ENCODE data around the gene TSPYL4.

DNA sequence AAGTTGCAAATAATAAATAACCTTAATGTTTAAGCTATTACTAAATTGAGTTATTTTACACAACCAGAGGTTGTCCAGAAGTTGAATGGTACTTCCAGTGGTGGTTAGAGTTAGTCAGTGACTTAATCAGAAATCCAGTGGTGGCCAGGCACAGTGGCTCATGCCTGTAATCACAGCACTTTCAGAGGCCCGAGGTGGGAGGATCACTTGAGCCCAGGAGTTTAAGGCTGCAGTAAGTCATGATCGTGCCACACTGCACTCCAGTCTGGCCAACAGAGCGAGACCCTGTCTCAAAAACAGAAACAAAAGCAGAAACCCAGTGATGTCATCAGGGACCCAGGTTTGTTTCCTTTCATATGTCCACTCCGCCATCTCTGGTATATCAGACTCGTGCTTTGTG lies 35.0 kb downstream of the TSPYL4 start:
- TF ChIP-seq, protein P1, sequence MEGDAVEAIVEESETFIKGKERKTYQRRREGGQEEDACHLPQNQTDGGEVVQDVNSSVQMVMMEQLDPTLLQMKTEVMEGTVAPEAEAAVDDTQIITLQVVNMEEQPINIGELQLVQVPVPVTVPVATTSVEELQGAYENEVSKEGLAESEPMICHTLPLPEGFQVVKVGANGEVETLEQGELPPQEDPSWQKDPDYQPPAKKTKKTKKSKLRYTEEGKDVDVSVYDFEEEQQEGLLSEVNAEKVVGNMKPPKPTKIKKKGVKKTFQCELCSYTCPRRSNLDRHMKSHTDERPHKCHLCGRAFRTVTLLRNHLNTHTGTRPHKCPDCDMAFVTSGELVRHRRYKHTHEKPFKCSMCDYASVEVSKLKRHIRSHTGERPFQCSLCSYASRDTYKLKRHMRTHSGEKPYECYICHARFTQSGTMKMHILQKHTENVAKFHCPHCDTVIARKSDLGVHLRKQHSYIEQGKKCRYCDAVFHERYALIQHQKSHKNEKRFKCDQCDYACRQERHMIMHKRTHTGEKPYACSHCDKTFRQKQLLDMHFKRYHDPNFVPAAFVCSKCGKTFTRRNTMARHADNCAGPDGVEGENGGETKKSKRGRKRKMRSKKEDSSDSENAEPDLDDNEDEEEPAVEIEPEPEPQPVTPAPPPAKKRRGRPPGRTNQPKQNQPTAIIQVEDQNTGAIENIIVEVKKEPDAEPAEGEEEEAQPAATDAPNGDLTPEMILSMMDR (IDR thresholded peaks at IDR 0.05; ENCODE audit: extremely low read depth in 1 of 2, insufficient read depth in 1 of 2, low read depth in 1 of 2, low read length in 2 of 2): no peak
- TF ChIP-seq EZH2 (IDR thresholded peaks at IDR 0.05; ENCODE audit: borderline replicate concordance, low read depth, low read length, severe bottlenecking) (no peak), POLR2A (IDR thresholded peaks at IDR 0.05; ENCODE audit: low read depth, low read length) (no peak), POLR2AphosphoS5 (IDR thresholded peaks at IDR 0.05; ENCODE audit: insufficient read depth, low read depth, low read length) (no peak), FOS (IDR thresholded peaks at IDR 0.05; ENCODE audit: borderline replicate concordance, insufficient read depth, low read length) (no peak), GATA2 (IDR thresholded peaks at IDR 0.05; ENCODE audit: insufficient read depth, insufficient read length, low read depth, low read length) (no peak)
- TF ChIP-seq, protein P2, sequence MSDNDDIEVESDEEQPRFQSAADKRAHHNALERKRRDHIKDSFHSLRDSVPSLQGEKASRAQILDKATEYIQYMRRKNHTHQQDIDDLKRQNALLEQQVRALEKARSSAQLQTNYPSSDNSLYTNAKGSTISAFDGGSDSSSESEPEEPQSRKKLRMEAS (IDR thresholded peaks at IDR 0.05; ENCODE audit: insufficient read depth, insufficient read length): no peak

Data from endothelial cell of umbilical vein (primary cell).